WERI-Rb-1 (cell line): ENCODE results near the gene MEPE.

Experiments
- DNase-seq: peaks from one replicate; pipeline ENCODE4 v3.0.0-alpha.2; 2020
- H3K27ac ChIP-seq: fragments of 250-450 bp; sonication (Bioruptor Pico); 2 replicates; pipeline ENCODE4 v1.5.1; 2020; ENCODE audit warnings: mild to moderate bottlenecking, moderate library complexity
- H3K27me3 ChIP-seq: fragments of 250-450 bp; sonication (Bioruptor Pico); 2 replicates; pipeline ENCODE4 v1.5.1; 2021; ENCODE audit warnings: mild to moderate bottlenecking, low read depth, moderate library complexity; ENCODE audit not compliant: insufficient read depth, severe bottlenecking
- H3K36me3 ChIP-seq: fragments of 250-450 bp; sonication (Bioruptor Pico); 2 replicates; pipeline ENCODE4 v1.5.1; 2020; ENCODE audit warnings: mild to moderate bottlenecking, moderate library complexity
- H3K4me3 ChIP-seq: 2 replicates; pipeline ENCODE4 v1.5.1; 2011; ENCODE audit warnings: low read depth, mild to moderate bottlenecking, control low read depth, low read length
- H3K9me3 ChIP-seq: fragments of 250-450 bp; sonication (Bioruptor Pico); 2 replicates; pipeline ENCODE4 v1.5.1; 2021; ENCODE audit warnings: mild to moderate bottlenecking, moderate library complexity; ENCODE audit not compliant: severe bottlenecking
- TF ChIP-seq, protein P1 (sequence below): IDR thresholded peaks from 2 replicates; pipeline ENCODE4 v1.5.1; 2011; ENCODE audit warnings: low read depth, mild to moderate bottlenecking, control low read depth, inconsistent platforms, low read length

The MEPE gene

DNA sequence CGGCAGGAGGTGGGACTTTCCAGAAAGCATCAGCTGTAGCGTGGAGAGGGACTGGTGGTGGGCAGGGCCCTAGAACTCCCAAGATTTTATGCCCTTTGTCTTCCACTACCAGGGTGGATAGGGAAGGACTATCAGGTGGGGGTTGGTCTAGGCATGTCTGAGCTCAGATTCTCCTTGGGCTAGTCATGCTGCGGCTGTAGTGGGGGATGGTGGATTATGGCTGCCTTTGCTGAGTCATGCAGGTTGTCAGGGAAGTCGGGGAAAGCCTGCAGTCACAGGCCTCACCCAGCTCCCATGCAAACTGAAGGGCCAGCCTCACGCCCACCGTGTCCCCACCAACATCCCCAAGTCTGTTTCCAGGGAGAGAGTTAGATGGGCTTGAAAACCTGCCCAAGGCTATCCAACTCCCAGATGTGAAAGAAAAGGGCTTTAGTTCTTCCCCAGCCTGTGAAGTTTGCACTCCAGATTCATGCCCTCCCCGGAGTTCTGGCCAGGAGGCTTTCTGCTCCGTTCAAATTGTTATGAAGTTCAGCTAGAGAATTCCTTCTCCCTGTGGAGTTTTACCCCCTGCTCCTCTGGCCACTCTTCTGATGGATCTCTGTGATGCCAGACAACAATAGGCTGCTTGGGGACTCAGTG is 13.4 kb upstream of the MEPE start:
- TF ChIP-seq, protein P1, sequence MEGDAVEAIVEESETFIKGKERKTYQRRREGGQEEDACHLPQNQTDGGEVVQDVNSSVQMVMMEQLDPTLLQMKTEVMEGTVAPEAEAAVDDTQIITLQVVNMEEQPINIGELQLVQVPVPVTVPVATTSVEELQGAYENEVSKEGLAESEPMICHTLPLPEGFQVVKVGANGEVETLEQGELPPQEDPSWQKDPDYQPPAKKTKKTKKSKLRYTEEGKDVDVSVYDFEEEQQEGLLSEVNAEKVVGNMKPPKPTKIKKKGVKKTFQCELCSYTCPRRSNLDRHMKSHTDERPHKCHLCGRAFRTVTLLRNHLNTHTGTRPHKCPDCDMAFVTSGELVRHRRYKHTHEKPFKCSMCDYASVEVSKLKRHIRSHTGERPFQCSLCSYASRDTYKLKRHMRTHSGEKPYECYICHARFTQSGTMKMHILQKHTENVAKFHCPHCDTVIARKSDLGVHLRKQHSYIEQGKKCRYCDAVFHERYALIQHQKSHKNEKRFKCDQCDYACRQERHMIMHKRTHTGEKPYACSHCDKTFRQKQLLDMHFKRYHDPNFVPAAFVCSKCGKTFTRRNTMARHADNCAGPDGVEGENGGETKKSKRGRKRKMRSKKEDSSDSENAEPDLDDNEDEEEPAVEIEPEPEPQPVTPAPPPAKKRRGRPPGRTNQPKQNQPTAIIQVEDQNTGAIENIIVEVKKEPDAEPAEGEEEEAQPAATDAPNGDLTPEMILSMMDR = no peak
- peak; percentile 21 for DNase-seq
- H3K27me3 ChIP-seq = no peaks in the 10 kb centered on the region
- H3K27ac ChIP-seq = no peak overlapping the region
- no peaks in the 10 kb centered on the region for H3K36me3 ChIP-seq
- H3K4me3 ChIP-seq = no peak overlapping the region
- H3K9me3 ChIP-seq = no peaks in the 10 kb centered on the region

DNA sequence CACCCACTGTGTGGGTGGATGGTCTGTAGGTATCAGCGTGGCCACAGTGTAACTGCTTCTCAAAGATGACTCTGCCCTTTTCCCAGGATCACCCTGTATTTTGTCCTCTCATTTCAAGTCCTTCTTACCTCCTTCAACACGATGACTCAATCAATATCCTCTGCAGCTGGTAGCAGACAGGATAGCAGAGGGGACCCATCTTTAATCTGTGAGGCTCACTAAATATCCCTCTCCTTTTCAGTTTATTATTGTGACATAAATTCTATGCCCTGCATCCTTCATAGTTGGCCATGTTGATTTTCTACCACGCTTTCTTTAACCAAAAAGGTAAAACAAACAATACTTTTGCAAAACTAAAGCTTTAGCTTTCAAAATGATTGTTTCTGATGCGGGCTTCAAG is 9.6 kb upstream of the MEPE start:
- TF ChIP-seq, protein P1 = no peak

DNA sequence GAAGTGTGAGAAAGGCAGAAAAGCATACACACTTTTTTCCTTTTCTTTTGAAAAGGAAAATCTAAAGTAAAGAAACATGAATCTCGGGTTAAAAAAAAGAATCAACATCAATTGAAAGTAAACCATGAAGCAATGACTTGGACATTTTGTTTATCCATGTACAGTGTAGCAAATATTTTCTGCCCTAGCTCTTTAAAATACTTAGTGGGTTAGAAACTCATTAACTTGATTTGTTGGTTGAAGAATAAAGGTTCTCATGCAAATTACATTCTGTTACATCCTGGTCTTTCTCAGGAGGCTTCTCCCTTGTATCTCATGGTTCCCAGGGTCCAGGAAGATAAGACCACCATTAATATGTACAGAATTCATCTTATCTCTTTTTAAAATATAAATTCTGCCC is 9.0 kb upstream of the MEPE start:
- Histone ChIP-seq H3K27ac (no peak overlapping the region), H3K27me3 (no peaks in the 10 kb centered on the region), H3K4me3 (no peak overlapping the region), H3K9me3 (no peaks in the 10 kb centered on the region), H3K36me3 (no peaks in the 10 kb centered on the region)
- no peak for DNase-seq
- TF ChIP-seq, protein P1 = no peak

More for the DNA sequence above, 9.6 kb upstream of the MEPE start:
- Histone ChIP-seq H3K36me3 (no peaks in the 10 kb centered on the region), H3K9me3 (no peaks in the 10 kb centered on the region), H3K4me3 (no peak overlapping the region), H3K27ac (no peak overlapping the region), H3K27me3 (no peaks in the 10 kb centered on the region)
- DNase-seq = no peak

DNA sequence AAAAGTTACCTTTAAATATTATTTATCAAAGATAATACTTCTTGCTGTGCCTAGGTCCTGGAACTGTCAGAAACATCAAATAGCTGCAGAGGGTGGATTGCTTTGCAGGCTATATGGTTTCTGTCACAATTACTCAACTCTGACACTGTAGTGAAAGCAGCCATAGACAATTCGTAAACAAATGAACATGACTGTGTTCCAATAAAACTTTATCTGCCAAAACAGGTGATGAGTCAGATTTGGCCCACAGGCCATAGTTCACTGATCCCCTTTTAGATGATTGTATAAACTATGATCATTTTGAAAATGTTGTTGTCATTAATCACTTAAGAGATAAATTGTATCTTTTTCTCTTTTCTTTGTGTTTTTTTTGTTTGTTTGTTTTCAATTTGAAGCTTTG is 8.4 kb upstream of the MEPE start:
- TF ChIP-seq, protein P1 = no peak

DNA sequence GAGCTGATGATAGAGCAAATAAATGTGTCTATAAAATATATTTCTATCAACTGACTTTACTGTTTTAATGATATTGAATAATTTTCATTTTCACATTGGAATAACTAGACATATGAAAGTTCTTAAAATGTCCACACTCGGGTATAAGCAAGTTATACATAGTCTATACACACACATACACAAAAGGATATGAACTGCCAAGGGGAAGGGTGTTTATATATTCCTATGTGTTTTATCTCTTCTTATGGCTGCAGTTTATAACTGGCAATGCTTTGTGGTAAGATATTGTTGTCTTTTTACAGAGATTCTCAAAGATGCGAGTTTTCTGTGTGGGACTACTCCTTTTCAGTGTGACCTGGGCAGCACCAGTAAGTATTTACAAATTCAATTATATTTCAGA is 1.6 kb downstream of the MEPE start:
- no peak for DNase-seq
- H3K4me3 ChIP-seq = no peak overlapping the region
- H3K9me3 ChIP-seq = no peaks in the 10 kb centered on the region
- H3K27me3 ChIP-seq = no peaks in the 10 kb centered on the region
- TF ChIP-seq, protein P1 = no peak
- H3K27ac ChIP-seq = no peak overlapping the region
- H3K36me3 ChIP-seq = no peaks in the 10 kb centered on the region

More for the DNA sequence above, 8.4 kb upstream of the MEPE start:
- no peaks in the 10 kb centered on the region for H3K27me3 ChIP-seq
- no peaks in the 10 kb centered on the region for H3K36me3 ChIP-seq
- H3K27ac ChIP-seq = no peak overlapping the region
- no peak for DNase-seq
- no peaks in the 10 kb centered on the region for H3K9me3 ChIP-seq
- no peak overlapping the region for H3K4me3 ChIP-seq

DNA sequence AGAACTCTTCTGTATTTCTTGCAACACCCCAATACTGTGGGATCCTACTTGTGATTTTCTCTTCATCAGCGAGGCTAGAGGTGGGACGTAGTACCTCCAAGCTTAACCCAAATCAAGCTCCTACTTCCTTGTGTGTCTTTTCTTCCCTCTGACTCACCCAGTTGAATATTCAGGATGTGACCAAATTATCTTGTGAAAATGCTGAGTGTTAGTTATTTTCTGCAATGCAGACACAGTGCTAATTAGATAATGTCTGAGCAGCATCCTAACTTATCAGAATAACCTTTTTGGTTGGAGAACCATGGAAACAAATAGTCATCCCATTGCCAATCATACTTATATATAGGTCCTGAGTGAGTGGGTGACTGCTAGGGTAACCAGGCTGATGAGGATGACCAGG is 2.4 kb downstream of the MEPE start:
- DNase-seq = no peak
- TF ChIP-seq, protein P1 = no peak
- Histone ChIP-seq H3K9me3 (no peaks in the 10 kb centered on the region), H3K4me3 (no peak overlapping the region), H3K36me3 (no peaks in the 10 kb centered on the region), H3K27ac (no peak overlapping the region), H3K27me3 (no peaks in the 10 kb centered on the region)
